ENCODE data around the gene EXOC1. TPM values are rescaled to one million over a fixed set of nuclear protein-coding genes. Genes with fewer than 3 reads are reported as not detected.

The EXOC1 gene
- total RNA-seq, 1 donor from 2014 or later, result 26.6 TPM

GRCh38 chr4:55941881-55942396 is 88.5 kb downstream of the EXOC1 start:
- intact Hi-C loops (cut with DNase I), result no loop called here
- no peak for DNase-seq (ENCODE audit: low spot score)

DNA sequence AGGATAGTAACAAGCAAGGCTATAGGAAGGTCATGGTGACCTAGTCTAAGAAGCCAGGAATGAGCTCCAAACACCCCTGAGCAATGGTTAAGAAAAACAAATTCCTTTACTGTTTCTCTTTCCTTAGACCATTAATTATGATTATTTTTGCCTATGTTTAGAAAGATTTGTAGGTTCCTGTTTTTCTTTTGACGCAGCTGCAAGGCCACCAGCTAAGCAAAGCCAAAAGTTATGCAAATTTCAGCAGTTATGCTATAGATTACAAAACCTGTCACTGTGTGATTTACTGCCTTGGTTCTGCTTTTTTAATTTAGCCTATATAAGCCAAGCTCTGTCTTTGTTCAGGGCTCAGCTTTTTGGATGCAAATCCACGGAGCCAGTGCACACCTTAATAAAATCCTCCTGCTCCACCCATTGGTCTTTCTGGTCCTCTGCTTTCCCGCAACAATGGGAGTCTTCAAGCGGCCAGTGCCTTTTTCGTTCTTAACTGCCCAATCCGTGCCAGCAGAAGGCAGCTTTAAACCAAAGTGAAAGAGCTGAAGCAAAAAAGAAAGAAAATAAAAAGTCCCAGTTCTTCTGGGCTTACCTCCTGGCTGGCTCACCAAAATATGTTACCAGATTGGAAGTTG is 93.9 kb downstream of the EXOC1 start:
- DNase-seq (ENCODE audit: low spot score), result no peak
- intact Hi-C loops (cut with DNase I), result loop anchor here (2.0 to 5.0 kb wide), 3 partner anchors 40 to 550 kb away; partner anchors contain the start of genes EXOC1 and TMEM165

DNA sequence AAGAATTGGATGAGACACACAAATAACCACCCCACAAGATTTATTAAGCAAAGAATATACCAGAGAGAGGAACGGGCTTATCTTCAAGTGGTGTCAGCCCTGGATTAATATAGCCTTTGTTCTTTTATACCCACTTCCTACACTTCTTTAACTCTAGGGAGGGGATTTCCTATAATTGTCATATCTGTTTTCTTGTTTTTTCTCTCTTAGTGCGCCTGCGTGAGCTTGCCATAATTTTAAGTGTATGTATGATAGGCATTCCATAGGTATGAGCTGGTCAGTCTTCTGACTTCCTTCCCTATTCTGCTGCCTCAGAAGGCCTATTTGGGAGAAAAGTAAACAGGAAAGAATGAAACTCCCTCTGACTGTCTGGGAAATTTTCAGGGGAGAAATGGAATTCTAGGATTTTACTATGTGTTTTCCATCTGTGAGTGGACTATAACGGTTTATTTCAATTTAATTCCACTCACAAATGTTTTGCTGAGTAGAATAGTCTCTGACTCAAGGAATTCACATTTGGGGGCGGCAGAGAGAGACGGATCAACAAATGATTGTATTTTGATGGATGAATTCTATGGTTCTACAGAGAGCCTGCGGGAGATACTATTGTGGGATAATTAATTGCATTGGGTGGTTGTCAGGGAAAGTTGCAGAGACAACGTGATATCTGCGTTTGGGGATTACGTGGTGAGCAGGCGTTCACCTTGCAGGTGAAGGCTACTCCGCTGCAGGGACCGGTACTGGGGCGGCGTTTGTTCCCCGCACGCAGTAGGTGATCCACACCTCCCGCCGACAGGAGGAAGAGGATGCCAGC is 94.7 kb downstream of the EXOC1 start:
- DNase-seq (ENCODE audit: low spot score), result no peak
- intact Hi-C loops (cut with DNase I), result loop anchor here (2.0 to 5.0 kb wide), 5 partner anchors 41 to 551 kb away; partner anchors contain the start of genes EXOC1 and TMEM165

GRCh38 chr4:55948726-55949481 is 95.5 kb downstream of the EXOC1 start, which contains the start of gene CEP135:
Gene CEP135, plus strand, starts transcription at chr4:55948945. Its CDS starts 3,186 bp downstream, at chr4:55952131.
- intact Hi-C loops (cut with DNase I), result loop anchor here (2.0 to 5.0 kb wide), 4 partner anchors 42 to 552 kb away; partner anchors contain the start of gene TMEM165
- peak; percentile 97 for DNase-seq (ENCODE audit: low spot score)

GRCh38 chr4:55949482-55949802 is 96.0 kb downstream of the EXOC1 start:
- no peak for DNase-seq (ENCODE audit: low spot score)
- intact Hi-C loops (cut with DNase I), result loop anchor here (2.0 to 5.0 kb wide), 4 partner anchors 42 to 552 kb away; partner anchors contain the start of gene TMEM165

DNA sequence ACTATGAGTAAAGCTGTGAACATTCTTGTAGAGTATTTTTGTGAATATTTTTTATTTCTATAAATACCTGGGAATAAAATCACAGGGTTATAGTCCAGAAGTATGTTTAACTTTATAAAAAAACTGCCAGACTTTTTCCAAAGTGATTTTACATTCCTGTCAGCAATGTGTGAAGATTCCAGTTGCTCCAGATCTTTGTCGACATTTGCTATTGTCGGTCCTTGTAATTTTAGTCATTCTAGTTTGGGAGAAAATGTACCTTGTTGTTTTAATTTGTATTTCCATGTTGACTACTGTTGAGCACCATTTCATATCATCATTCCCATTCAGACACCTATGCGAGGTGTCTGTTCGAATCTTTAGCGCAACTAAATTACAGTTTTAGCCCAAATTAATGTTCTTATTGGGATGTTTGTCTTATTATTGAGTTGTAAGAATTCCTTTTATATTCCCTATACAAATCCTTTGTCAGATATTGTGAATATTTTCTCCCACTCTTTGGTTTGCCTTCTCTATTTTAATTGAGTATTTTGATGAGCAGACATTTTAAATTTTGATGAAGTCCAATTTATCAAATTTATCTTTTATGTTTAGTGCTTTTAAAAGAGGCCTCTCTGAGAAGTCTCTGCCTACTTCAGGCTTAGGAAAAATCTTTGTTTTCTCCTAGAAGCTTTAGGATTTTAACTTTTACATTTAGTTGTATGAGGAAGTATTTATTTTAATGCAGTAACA is 97.9 kb downstream of the EXOC1 start:
- intact Hi-C loops (cut with DNase I), result no loop called here
- no peak for DNase-seq (ENCODE audit: low spot score)

Other genes starting within 250 kb of the EXOC1 start
- not detected for gene NMU, start 217.3 kb upstream of the EXOC1 start, total RNA-seq
- not detected for gene EXOC1L, start 33.9 kb upstream of the EXOC1 start, total RNA-seq
- gene CEP135, start 95.3 kb downstream of the EXOC1 start, total RNA-seq, result 3.5 TPM